ENCODE data around the gene ASIC5. TPM values are rescaled to one million over a fixed set of nuclear protein-coding genes. Genes with fewer than 3 reads are reported as not detected.

Gene ASIC5
- total RNA-seq, 1 experiment from 2014 or later, result not detected

DNA sequence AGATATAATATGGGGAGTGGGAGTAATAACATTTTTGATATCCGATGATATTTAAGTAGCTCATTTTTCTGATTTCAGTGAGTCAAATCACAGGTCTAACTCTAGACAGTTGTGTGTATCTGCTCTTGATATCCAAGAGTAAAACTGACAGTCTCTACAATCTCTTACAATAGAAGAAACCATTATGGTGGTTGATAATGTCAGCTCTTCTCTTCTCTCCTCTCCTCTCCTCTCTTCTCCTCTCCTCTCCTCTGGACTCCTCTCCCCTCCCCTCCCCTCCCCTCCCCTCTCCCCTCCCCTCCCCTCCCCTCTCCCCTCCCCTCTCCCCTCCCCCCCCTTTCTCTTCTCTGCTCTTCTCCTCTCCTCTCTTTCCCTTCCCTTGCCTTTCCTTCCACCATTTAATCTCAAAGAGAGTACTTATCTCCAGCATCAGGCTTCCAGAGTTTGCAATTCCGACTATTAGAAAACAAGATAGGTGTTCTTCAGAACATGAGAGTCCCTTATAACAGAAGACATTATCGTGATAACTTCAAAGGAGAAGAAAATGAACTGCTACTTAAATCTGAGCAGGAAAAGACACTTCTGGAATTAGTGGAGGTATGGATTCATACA lies 43.6 kb upstream of the ASIC5 start:
- Histone ChIP-seq H2BK5ac (ENCODE audit: insufficient read length, low read length) (no peak overlapping the region), H3K23ac (ENCODE audit: insufficient read length, low read depth, low read length) (no peak overlapping the region), H3K4me2 (ENCODE audit: insufficient read depth, insufficient read length, low read length) (no peak overlapping the region), H2BK15ac (ENCODE audit: low read depth, low read length) (no peak overlapping the region), H3K14ac (ENCODE audit: insufficient read depth, low read length) (no peak overlapping the region), H3K9ac (ENCODE audit: extremely low read depth, insufficient read length, low read length) (no peak overlapping the region), H3K79me2 (ENCODE audit: insufficient read depth, low read length) (no peaks in the 10 kb centered on the region), H4K20me1 (ENCODE audit: control insufficient read depth, insufficient read depth, insufficient read length) (no peaks in the 10 kb centered on the region), H2BK20ac (ENCODE audit: low read depth, low read length, poor library complexity, severe bottlenecking) (no peak overlapping the region), H3K79me1 (ENCODE audit: insufficient read depth, low read depth, low read length, poor library complexity, severe bottlenecking) (no peaks in the 10 kb centered on the region), H3K27me3 (ENCODE audit: insufficient read depth, low read length) (no peaks in the 10 kb centered on the region), H3K56ac (ENCODE audit: insufficient read length, low read depth, low read length) (no peak overlapping the region), H2AFZ (ENCODE audit: low read length) (no peak overlapping the region), H4K5ac (ENCODE audit: insufficient read length, low read depth, low read length) (no peak overlapping the region), H3K23me2 (ENCODE audit: insufficient read length, low read depth, low read length, poor library complexity, severe bottlenecking) (no peaks in the 10 kb centered on the region), H3K27ac (ENCODE audit: insufficient read length, low read depth, low read length) (no peak overlapping the region), H2AK5ac (ENCODE audit: insufficient read length, low read length) (no peak overlapping the region), H3T11ph (ENCODE audit: low read length) (no peak overlapping the region), H2BK120ac (ENCODE audit: low read depth, low read length, poor library complexity, severe bottlenecking) (no peak overlapping the region), H2BK12ac (ENCODE audit: insufficient read length, low read depth, low read length) (no peak overlapping the region), H3K9me3 (ENCODE audit: control insufficient read depth, low read depth, low read length) (no peaks in the 10 kb centered on the region), H3K4me1 (ENCODE audit: insufficient read depth, low read length) (no peaks in the 10 kb centered on the region), H3K4ac (ENCODE audit: low read depth, low read length) (no peak overlapping the region), H3K18ac (ENCODE audit: insufficient read length, low read depth, low read length) (no peak overlapping the region), H4K91ac (ENCODE audit: insufficient read length, low read depth, low read length) (no peak overlapping the region), H4K8ac (replicated peaks; ENCODE audit: insufficient read length, low read depth, low read length) (no peak overlapping the region)
- Mint-ChIP-seq H3K27me3 (ENCODE audit: low read depth) (no peaks in the 10 kb centered on the region), H3K36me3 (ENCODE audit: insufficient read depth in 1 of 3, low read depth in 3 of 3) (no peaks in the 10 kb centered on the region), H3K4me3 (no peak overlapping the region; a peak in 1 of 5 replicates), H3K27ac (no peak overlapping the region), H3K9me3 (no peaks in the 10 kb centered on the region), H3K4me1 (0 out of 4 replicates have a peak, but pooled peaks cover 0 to 3% of the 10 kb centered on the region in 2 experiments)
- DNase-seq, result no peak
- no CpG with 5 or more reads among the region's 3 CpGs for WGBS (ENCODE audit: extremely low coverage, insufficient read length, low lambda C conversion rate)
- TF ChIP-seq, protein P1, sequence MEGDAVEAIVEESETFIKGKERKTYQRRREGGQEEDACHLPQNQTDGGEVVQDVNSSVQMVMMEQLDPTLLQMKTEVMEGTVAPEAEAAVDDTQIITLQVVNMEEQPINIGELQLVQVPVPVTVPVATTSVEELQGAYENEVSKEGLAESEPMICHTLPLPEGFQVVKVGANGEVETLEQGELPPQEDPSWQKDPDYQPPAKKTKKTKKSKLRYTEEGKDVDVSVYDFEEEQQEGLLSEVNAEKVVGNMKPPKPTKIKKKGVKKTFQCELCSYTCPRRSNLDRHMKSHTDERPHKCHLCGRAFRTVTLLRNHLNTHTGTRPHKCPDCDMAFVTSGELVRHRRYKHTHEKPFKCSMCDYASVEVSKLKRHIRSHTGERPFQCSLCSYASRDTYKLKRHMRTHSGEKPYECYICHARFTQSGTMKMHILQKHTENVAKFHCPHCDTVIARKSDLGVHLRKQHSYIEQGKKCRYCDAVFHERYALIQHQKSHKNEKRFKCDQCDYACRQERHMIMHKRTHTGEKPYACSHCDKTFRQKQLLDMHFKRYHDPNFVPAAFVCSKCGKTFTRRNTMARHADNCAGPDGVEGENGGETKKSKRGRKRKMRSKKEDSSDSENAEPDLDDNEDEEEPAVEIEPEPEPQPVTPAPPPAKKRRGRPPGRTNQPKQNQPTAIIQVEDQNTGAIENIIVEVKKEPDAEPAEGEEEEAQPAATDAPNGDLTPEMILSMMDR (conservative IDR thresholded peaks at IDR 0.05), result no peak
